Measurements from ENCODE around the gene TCEA2.

DNA sequence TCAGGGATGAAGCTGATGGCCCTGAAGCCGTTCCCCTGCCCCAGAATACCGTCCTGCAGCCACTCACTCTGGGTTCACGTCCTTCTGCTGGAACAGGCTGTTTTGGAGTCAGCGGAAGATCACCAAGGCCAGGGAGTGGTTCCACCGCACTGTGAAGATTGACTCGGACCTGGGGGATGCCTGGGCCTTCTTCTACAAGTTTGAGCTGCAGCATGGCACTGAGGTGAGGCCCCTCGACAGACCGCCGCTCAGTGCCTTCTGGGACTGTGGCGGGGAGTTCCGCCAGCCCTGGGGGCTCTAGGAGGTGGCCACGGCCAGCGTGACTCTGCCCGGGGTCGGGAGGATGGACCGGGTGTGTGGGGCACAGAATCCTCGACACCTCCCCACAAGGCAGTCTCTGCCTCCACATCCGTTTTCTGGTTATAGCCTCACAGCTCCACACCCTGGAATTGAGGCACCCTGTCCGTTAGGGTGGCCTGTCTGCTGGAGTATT lies 31.1 kb upstream of the TCEA2 start:
- TF ChIP-seq, protein P1, sequence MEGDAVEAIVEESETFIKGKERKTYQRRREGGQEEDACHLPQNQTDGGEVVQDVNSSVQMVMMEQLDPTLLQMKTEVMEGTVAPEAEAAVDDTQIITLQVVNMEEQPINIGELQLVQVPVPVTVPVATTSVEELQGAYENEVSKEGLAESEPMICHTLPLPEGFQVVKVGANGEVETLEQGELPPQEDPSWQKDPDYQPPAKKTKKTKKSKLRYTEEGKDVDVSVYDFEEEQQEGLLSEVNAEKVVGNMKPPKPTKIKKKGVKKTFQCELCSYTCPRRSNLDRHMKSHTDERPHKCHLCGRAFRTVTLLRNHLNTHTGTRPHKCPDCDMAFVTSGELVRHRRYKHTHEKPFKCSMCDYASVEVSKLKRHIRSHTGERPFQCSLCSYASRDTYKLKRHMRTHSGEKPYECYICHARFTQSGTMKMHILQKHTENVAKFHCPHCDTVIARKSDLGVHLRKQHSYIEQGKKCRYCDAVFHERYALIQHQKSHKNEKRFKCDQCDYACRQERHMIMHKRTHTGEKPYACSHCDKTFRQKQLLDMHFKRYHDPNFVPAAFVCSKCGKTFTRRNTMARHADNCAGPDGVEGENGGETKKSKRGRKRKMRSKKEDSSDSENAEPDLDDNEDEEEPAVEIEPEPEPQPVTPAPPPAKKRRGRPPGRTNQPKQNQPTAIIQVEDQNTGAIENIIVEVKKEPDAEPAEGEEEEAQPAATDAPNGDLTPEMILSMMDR (IDR thresholded peaks at IDR 0.05), result no peak
- no peak for TF ChIP-seq POLR2A (IDR thresholded peaks at IDR 0.05)
- no peak for TF ChIP-seq POLR2AphosphoS5 (IDR thresholded peaks at IDR 0.05)
